Osteocyte (in vitro differentiated cells): Measurements from ENCODE around the gene ST3GAL5. TPM values are rescaled to one million over a fixed set of nuclear protein-coding genes. Genes with fewer than 3 reads are reported as not detected.

Source experiments
- DNase-seq: peaks from one replicate; pipeline ENCODE4 v3.0.0; 2021; ENCODE audit warnings: mixed read lengths; ENCODE audit not compliant: unreplicated experiment; ENCODE audit errors: extremely low spot score
- H3K27ac Mint-ChIP-seq: one replicate; pipeline ENCODE4 v1.8.0; 2021; ENCODE audit warnings: mild to moderate bottlenecking, mixed read lengths; ENCODE audit not compliant: unreplicated experiment
- H3K27me3 Mint-ChIP-seq: one replicate; pipeline ENCODE4 v1.8.0; 2021; ENCODE audit warnings: mixed read lengths; ENCODE audit not compliant: unreplicated experiment
- H3K36me3 Mint-ChIP-seq: one replicate; pipeline ENCODE4 v1.8.0; 2021; ENCODE audit warnings: mixed read lengths; ENCODE audit not compliant: unreplicated experiment
- H3K4me1 Mint-ChIP-seq: one replicate; pipeline ENCODE4 v1.8.0; 2021; ENCODE audit warnings: mixed read lengths; ENCODE audit not compliant: unreplicated experiment
- H3K4me3 Mint-ChIP-seq: one replicate; pipeline ENCODE4 v1.8.0; 2021; ENCODE audit warnings: mild to moderate bottlenecking, moderate library complexity, mixed read lengths; ENCODE audit not compliant: unreplicated experiment
- H3K9me3 Mint-ChIP-seq: one replicate; pipeline ENCODE4 v1.8.0; 2021; ENCODE audit warnings: mixed read lengths; ENCODE audit not compliant: unreplicated experiment
- CTCF ChIP-seq: fragments of 200-600 bp; sonication (generic); IDR thresholded peaks from 2 replicates; pipeline ENCODE4 v1.5.0; 2021; ENCODE audit warnings: antibody characterized with exemption, mild to moderate bottlenecking, moderate library complexity
- total RNA-seq: library from RNA; stranded (reverse); gene quantifications from 2 replicates; pipeline ENCODE4 v1.2.1, GENCODE V29; 2021

Gene ST3GAL5
- total RNA-seq, 1 donor from 2014 or later: 42.2 TPM

- Mint-ChIP-seq H3K27me3 (no peaks in the 10 kb centered on the region), H3K4me1 (peaks cover 27% of the 10 kb centered on the region), H3K36me3 (no peaks in the 10 kb centered on the region), H3K4me3 (no peak overlapping the region), H3K27ac (no peak overlapping the region), H3K9me3 (no peaks in the 10 kb centered on the region)
- DNase-seq: no peak
- no peak for TF ChIP-seq CTCF
Observed at GRCh38 chr2:85905187-85905666, 16.4 kb upstream of the ST3GAL5 start.

- Mint-ChIP-seq H3K27ac (no peak overlapping the region), H3K9me3 (no peaks in the 10 kb centered on the region), H3K36me3 (no peaks in the 10 kb centered on the region), H3K4me3 (no peak overlapping the region), H3K4me1 (peaks cover 24% of the 10 kb centered on the region), H3K27me3 (no peaks in the 10 kb centered on the region)
- TF ChIP-seq CTCF: no peak
- DNase-seq: no peak
Observed at GRCh38 chr2:85903849-85904248, 15.1 kb upstream of the ST3GAL5 start.

DNA sequence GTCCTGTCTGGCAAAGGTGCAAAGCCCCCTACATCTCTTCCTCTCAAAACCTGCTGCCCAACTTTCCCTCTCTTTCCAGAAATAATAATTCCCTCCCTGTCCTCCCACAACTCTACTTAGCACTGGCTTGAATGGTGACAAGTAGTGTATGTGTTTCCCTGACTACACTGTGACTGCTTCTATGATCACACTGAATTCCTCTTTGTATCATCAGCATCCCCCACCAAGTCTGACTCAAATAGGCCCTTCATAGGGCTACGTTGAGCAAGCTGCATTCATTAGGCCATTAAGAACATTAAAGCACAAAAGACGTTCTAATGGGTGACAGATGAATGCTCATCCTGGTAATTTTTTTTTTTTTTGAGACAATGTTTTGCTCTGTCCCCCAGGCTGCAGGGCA lies 13.7 kb upstream of the ST3GAL5 start:
- no peak overlapping the region for H3K4me3 Mint-ChIP-seq
- peaks cover 15% of the 10 kb centered on the region for H3K4me1 Mint-ChIP-seq
- TF ChIP-seq CTCF: no peak
- H3K27ac Mint-ChIP-seq: no peak overlapping the region
- no peak for DNase-seq
- H3K36me3 Mint-ChIP-seq: no peaks in the 10 kb centered on the region
- H3K9me3 Mint-ChIP-seq: peaks cover 6% of the 10 kb centered on the region
- no peaks in the 10 kb centered on the region for H3K27me3 Mint-ChIP-seq

DNA sequence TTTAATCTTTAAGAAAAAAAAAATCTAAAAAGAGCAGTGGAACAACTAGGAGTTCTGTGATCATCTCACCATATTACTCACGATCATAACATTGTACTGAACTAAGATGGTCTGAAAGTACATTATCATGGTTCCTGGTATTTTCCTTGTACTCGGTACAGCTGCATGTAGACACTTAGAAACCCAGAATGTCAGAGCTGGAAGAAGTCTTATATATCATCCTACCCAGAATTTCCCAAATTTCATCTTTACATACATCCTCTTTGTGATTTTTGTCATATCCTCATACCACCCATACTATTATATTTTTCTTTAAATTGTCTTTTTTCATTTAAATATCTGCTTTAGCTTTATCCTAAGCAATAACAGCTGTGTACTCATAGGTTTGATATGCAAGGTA lies 12.4 kb upstream of the ST3GAL5 start:
- no peak for DNase-seq
- no peak overlapping the region for H3K4me3 Mint-ChIP-seq

GRCh38 chr2:85900366-85900765 lies 11.6 kb upstream of the ST3GAL5 start:
- H3K9me3 Mint-ChIP-seq: peaks cover 6% of the 10 kb centered on the region
- H3K27ac Mint-ChIP-seq: no peak overlapping the region
- H3K36me3 Mint-ChIP-seq: no peaks in the 10 kb centered on the region
- no peak overlapping the region for H3K4me3 Mint-ChIP-seq
- no peaks in the 10 kb centered on the region for H3K27me3 Mint-ChIP-seq
- no peak for DNase-seq
- no peak for TF ChIP-seq CTCF
- peaks cover 11% of the 10 kb centered on the region for H3K4me1 Mint-ChIP-seq

More for the DNA sequence above, 12.4 kb upstream of the ST3GAL5 start:
- peaks cover 6% of the 10 kb centered on the region for H3K9me3 Mint-ChIP-seq
- no peak overlapping the region for H3K27ac Mint-ChIP-seq
- no peaks in the 10 kb centered on the region for H3K36me3 Mint-ChIP-seq
- H3K27me3 Mint-ChIP-seq: no peaks in the 10 kb centered on the region
- no peak for TF ChIP-seq CTCF
- peaks cover 14% of the 10 kb centered on the region for H3K4me1 Mint-ChIP-seq
